ENCODE data around the gene APBB2. TPM values are rescaled to one million over a fixed set of nuclear protein-coding genes. Genes with fewer than 3 reads are reported as not detected.
"Not testable (repeated sequence)": the region's sequence is repeated elsewhere in the genome, so short reads cannot be mapped to it uniquely, and the experiment has no call there.

APBB2 gene
- total and polyA plus RNA-seq, 2 experiments from 2014 or later: 24.1 to 61.0 TPM

DNA sequence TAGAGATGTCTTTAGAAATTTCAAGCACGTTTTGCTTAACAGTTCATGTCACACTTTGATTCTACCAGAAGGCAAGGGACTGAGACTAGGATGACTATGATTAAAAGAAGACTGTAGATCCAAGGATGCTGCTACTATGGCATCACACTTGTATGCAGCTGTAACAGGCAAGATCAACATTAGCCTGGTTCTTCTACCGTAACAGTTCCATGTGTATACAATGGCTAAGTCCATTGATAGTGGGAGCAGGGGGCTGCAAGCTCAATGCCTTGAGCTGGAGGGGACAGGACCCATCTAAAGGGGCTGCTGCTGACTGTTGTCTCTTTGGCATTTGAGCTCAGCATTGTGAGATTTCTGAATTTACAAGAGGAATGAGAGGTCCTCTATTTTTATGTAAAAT lies 212.0 kb downstream of the APBB2 start:
- no peaks in the 10 kb centered on the region for H3K9me2 ChIP-seq (ENCODE audit: insufficient read depth)
- WGBS, 2 experiments (ENCODE audit: low coverage in 1 of 2, low lambda C conversion rate in 2 of 2, missing lambda C conversion rate in 2 of 2): 86 to 89% methylated on average over 2 of the region's 2 CpGs
- TF ChIP-seq EZH2phosphoT487 (IDR thresholded peaks at IDR 0.05; ENCODE audit: insufficient read depth, low read depth) (no peak), EZH2 (IDR thresholded peaks at IDR 0.05; ENCODE audit: insufficient read depth, poor library complexity, severe bottlenecking) (no peak)
- peaks cover under 1% of the 10 kb centered on the region; the same call in 1 of the 2 replicates for H3F3A ChIP-seq (ENCODE audit: insufficient read depth)
- no peaks in the 10 kb centered on the region for H3K9me3 ChIP-seq (ENCODE audit: low read depth)
- no peak overlapping the region for H2AFZ ChIP-seq
- no peak overlapping the region for H3K9ac ChIP-seq
- in situ Hi-C loops (cut with MboI): no loop called here
- H4K20me1 ChIP-seq (ENCODE audit: insufficient read depth): no peaks in the 10 kb centered on the region
- no peak for DNase-seq
- H3K4me2 ChIP-seq (ENCODE audit: unreplicated experiment): no peak overlapping the region
- H3K4me1 ChIP-seq (ENCODE audit: insufficient read depth): peaks cover 7% of the 10 kb centered on the region; the same call in 1 of the 2 replicates
- no peak overlapping the region for H3K4me3 ChIP-seq
- H3K27ac ChIP-seq: no peak overlapping the region
- H3K36me3 ChIP-seq (ENCODE audit: low read depth): no peaks in the 10 kb centered on the region
- no peaks in the 10 kb centered on the region for H3K27me3 ChIP-seq (replicated peaks; ENCODE audit: insufficient read depth)
- peaks cover 75% of the 10 kb centered on the region for H3K79me2 ChIP-seq (ENCODE audit: insufficient read depth)

DNA sequence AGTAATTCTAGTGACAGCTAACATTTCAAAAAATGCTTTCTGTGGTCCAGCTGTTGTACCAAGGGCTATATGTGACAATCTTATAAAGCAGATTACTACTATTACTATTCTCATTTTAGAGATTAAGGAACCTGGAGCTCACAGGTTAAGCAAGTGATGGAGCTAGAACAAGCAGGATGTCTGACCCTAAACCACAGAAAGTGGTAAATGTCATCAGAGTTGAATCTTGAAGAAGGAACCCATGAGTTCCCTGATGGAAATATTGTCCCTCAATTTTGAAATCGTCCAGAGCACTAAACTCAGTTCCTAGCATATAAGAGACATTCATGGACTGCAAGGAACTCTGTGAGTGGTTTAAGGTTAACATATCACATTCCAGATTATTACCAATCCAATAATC lies 214.0 kb downstream of the APBB2 start:
- 50 to 59% methylated on average over 1 of the region's 1 CpG for WGBS, 2 experiments (ENCODE audit: low coverage in 1 of 2, low lambda C conversion rate in 2 of 2, missing lambda C conversion rate in 2 of 2)
- Histone ChIP-seq H3K79me2 (ENCODE audit: insufficient read depth) (peaks cover 65% of the 10 kb centered on the region), H3K4me1 (ENCODE audit: insufficient read depth) (0 out of 2 replicates have a peak, but pooled peaks cover 4% of the 10 kb centered on the region), H3K27ac (no peak overlapping the region), H3K4me3 (no peak overlapping the region), H3K27me3 (replicated peaks; ENCODE audit: insufficient read depth) (no peaks in the 10 kb centered on the region), H3K9ac (no peak overlapping the region), H4K20me1 (ENCODE audit: insufficient read depth) (no peaks in the 10 kb centered on the region), H3K9me3 (ENCODE audit: low read depth) (no peaks in the 10 kb centered on the region), H3F3A (ENCODE audit: insufficient read depth) (no peaks in the 10 kb centered on the region), H3K36me3 (ENCODE audit: low read depth) (no peaks in the 10 kb centered on the region), H3K4me2 (ENCODE audit: unreplicated experiment) (no peak overlapping the region), H2AFZ (no peak overlapping the region), H3K9me2 (ENCODE audit: insufficient read depth) (no peaks in the 10 kb centered on the region)
- in situ Hi-C loops (cut with MboI): no loop called here
- no peak for DNase-seq
- TF ChIP-seq EZH2phosphoT487 (IDR thresholded peaks at IDR 0.05; ENCODE audit: insufficient read depth, low read depth): no peak
- no peak for TF ChIP-seq EZH2 (IDR thresholded peaks at IDR 0.05; ENCODE audit: insufficient read depth, poor library complexity, severe bottlenecking)

DNA sequence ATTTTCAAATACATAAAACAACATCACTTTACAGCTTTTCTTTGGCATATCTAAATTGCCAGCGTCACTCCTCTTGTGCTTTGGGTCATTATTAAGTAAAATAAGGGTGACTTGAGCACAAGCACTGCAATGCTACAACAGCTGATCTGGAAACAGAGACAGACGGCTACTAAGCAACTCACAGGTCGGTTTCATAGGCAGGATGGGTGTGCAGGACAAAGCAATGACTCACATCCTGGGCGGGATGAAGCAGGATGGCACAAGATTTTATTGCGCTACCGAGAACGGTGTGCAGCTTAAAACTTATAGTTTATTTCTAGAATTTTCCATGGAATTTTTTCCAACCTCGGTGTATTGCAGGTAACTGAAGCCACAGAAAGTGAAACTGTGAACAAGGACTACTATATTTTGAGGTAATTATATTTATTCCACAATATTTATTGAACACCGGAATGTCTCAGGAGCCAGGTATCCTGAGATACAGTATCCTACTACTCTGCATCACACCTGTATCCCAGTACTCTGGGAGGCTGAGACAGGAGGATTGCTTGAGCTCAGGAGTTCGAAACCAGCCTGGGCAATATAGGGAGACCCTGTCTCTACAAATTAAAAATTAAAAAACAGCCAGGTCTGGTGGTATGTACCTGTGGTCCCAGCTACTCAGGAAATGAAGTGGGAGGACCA lies 215.5 kb downstream of the APBB2 start:
- no peak overlapping the region for H3K9ac ChIP-seq

DNA sequence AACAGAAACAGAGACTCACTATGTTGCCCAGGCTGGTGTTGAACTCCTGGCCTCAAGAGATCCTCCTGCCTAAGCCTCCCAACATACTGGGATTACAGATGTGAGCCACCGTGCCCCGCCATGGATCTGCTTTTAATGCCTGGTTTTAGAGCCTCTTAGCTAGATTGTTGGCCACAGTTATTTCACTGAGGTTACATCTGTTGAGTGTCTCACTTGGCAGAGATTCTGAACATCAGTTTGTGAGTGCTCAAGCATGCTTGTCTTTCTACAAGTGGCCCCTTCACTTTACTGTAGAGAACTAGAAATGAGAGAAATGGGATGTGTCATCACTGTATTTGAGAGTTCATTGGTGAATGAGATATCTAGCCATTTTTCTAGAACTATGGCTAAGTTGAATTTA lies 218.5 kb downstream of the APBB2 start:
- H3K27ac ChIP-seq: no peak overlapping the region
- 98 to 100% methylated on average over 2 of the region's 2 CpGs for WGBS, 2 experiments (ENCODE audit: low coverage in 1 of 2, low lambda C conversion rate in 2 of 2, missing lambda C conversion rate in 2 of 2)
- H2AFZ ChIP-seq: no peak overlapping the region
- peaks cover 47% of the 10 kb centered on the region for H3K4me1 ChIP-seq (ENCODE audit: insufficient read depth)
- H3K79me2 ChIP-seq (ENCODE audit: insufficient read depth): peaks cover 42% of the 10 kb centered on the region
- no peak overlapping the region for H3K4me3 ChIP-seq
- H3K9ac ChIP-seq: no peak overlapping the region
- no peaks in the 10 kb centered on the region for H3K36me3 ChIP-seq (ENCODE audit: low read depth)
- in situ Hi-C loops (cut with MboI): no loop called here
- H3K27me3 ChIP-seq (replicated peaks; ENCODE audit: insufficient read depth): no peaks in the 10 kb centered on the region
- H3K9me3 ChIP-seq (ENCODE audit: low read depth): no peaks in the 10 kb centered on the region
- no peak overlapping the region for H3K4me2 ChIP-seq (ENCODE audit: unreplicated experiment)
- H3F3A ChIP-seq (ENCODE audit: insufficient read depth): peaks cover 45% of the 10 kb centered on the region
- peak; percentile 52 for DNase-seq
- H3K9me2 ChIP-seq (ENCODE audit: insufficient read depth): no peaks in the 10 kb centered on the region
- TF ChIP-seq EZH2phosphoT487 (IDR thresholded peaks at IDR 0.05; ENCODE audit: insufficient read depth, low read depth) (no peak), EZH2 (IDR thresholded peaks at IDR 0.05; ENCODE audit: insufficient read depth, poor library complexity, severe bottlenecking) (no peak)
- no peaks in the 10 kb centered on the region for H4K20me1 ChIP-seq (ENCODE audit: insufficient read depth)

More for the DNA sequence above, 215.5 kb downstream of the APBB2 start:
- no peak for TF ChIP-seq EZH2phosphoT487 (IDR thresholded peaks at IDR 0.05; ENCODE audit: insufficient read depth, low read depth)
- H3K4me2 ChIP-seq (ENCODE audit: unreplicated experiment): no peak overlapping the region
- H3K4me1 ChIP-seq (ENCODE audit: insufficient read depth): peaks cover 17% of the 10 kb centered on the region
- no peaks in the 10 kb centered on the region for H3K9me3 ChIP-seq (ENCODE audit: low read depth)
- H3K27ac ChIP-seq: no peak overlapping the region
- in situ Hi-C loops (cut with MboI): no loop called here
- H2AFZ ChIP-seq: no peak overlapping the region
- H3K79me2 ChIP-seq (ENCODE audit: insufficient read depth): peaks cover 59% of the 10 kb centered on the region
- no peaks in the 10 kb centered on the region for H4K20me1 ChIP-seq (ENCODE audit: insufficient read depth)
- no peaks in the 10 kb centered on the region for H3K9me2 ChIP-seq (ENCODE audit: insufficient read depth)
- DNase-seq: peak; percentile 33
- H3F3A ChIP-seq (ENCODE audit: insufficient read depth): peaks cover 15% of the 10 kb centered on the region
- H3K4me3 ChIP-seq: no peak overlapping the region
- 82 to 85% methylated on average over 10 of the region's 10 CpGs for WGBS, 2 experiments (ENCODE audit: low coverage in 1 of 2, low lambda C conversion rate in 2 of 2, missing lambda C conversion rate in 2 of 2)
- no peaks in the 10 kb centered on the region for H3K36me3 ChIP-seq (ENCODE audit: low read depth)
- H3K27me3 ChIP-seq (replicated peaks; ENCODE audit: insufficient read depth): no peaks in the 10 kb centered on the region

DNA sequence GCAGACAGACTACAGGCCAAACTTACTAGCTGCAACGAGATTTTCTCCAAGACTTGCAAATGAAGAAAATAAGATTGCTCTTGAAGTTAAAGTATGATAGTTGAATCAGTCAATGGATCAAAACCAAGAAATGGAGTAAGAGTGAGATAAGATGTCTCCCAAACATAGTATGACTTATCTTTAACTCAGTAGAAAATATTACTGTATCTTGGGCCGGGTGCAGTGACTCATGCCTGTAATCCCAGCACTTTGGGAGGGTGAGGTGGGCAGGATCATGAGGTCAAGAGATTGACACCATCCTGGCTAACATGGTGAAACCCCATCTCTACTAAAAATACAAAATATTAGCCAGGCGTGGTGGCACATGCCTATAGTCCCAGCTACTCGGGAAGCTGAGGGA lies 220.0 kb downstream of the APBB2 start:
- peak; percentile 64 for DNase-seq
- H3K9me3 ChIP-seq (ENCODE audit: low read depth); H3K9ac ChIP-seq; H4K20me1 ChIP-seq (ENCODE audit: insufficient read depth); H3K4me3 ChIP-seq; H3K36me3 ChIP-seq (ENCODE audit: low read depth); in situ Hi-C loops (cut with MboI); H3K9me2 ChIP-seq (ENCODE audit: insufficient read depth); H3K27me3 ChIP-seq (replicated peaks; ENCODE audit: insufficient read depth); H2AFZ ChIP-seq: not testable (repeated sequence)
- Histone ChIP-seq H3F3A (ENCODE audit: insufficient read depth) (peaks cover 59% of the 10 kb centered on the region), H3K79me2 (ENCODE audit: insufficient read depth) (peaks cover 35% of the 10 kb centered on the region), H3K27ac (peak overlapping the region; percentile 61), H3K4me1 (ENCODE audit: insufficient read depth) (peaks cover 60% of the 10 kb centered on the region), H3K4me2 (ENCODE audit: unreplicated experiment) (peak overlapping the region; percentile 34)
- 27 to 37% methylated on average over 4 of the region's 4 CpGs for WGBS, 2 experiments (ENCODE audit: low coverage in 1 of 2, low lambda C conversion rate in 2 of 2, missing lambda C conversion rate in 2 of 2)

DNA sequence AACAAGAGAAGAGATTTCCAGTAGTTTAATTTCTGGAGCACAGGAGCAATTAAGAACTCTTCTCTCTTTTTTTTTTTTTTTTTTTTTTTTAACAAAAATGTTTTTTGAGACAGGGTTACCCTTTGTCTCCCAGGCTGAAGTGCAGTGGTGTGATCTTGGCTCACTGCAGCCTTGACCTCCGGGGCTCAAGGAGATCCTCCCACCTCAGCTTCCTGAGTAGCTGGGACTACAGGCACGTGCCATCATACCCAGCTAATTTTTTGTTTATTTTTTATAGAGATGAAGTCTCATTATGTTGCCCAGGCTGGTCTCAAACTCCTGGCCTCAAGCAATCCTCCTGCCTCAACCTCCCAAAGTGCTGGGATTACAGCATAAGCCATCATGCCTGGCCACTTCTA lies 221.0 kb downstream of the APBB2 start:
- in situ Hi-C loops (cut with MboI); H3K9me3 ChIP-seq (ENCODE audit: low read depth); H4K20me1 ChIP-seq (ENCODE audit: insufficient read depth); H3K9ac ChIP-seq; H3K27me3 ChIP-seq (replicated peaks; ENCODE audit: insufficient read depth); DNase-seq; H2AFZ ChIP-seq; H3K4me3 ChIP-seq; H3K36me3 ChIP-seq (ENCODE audit: low read depth); H3K9me2 ChIP-seq (ENCODE audit: insufficient read depth): not testable (repeated sequence)
- Histone ChIP-seq H3K79me2 (ENCODE audit: insufficient read depth) (peaks cover 25% of the 10 kb centered on the region), H3K4me2 (ENCODE audit: unreplicated experiment) (peak overlapping the region; percentile 40), H3K27ac (peak overlapping the region; percentile 61), H3F3A (ENCODE audit: insufficient read depth) (peaks cover 66% of the 10 kb centered on the region), H3K4me1 (ENCODE audit: insufficient read depth) (peaks cover 60% of the 10 kb centered on the region)
- whole genome bisulfite sequencing, 2 experiments (ENCODE audit: low coverage in 1 of 2, low lambda C conversion rate in 2 of 2, missing lambda C conversion rate in 2 of 2): 26 to 42% methylated on average over 2 of the region's 2 CpGs
